AG10803 (cell line): ENCODE measurements around the gene SRBD1.

Experiments used
- DNase-seq: peaks from one replicate; pipeline ENCODE4 v3.0.0; 2010; ENCODE audit warnings: low read depth
- H3K4me3 ChIP-seq: 2 replicates; pipeline ENCODE4 v1.5.1; 2011; ENCODE audit warnings: mild to moderate bottlenecking, low read length, control low read depth
- CTCF ChIP-seq: conservative IDR thresholded peaks from 2 replicates; pipeline ENCODE4 v1.5.1; 2011; ENCODE audit warnings: mild to moderate bottlenecking, low read length, control low read depth, inconsistent platforms

Gene SRBD1

GRCh38 chr2:45498661-45499550 lies 112.2 kb downstream of the SRBD1 start:
- no peak overlapping the region for H3K4me3 ChIP-seq
- no peak for DNase-seq
- TF ChIP-seq CTCF = no peak

GRCh38 chr2:45497355-45497754 lies 113.7 kb downstream of the SRBD1 start:
- no peak for TF ChIP-seq CTCF
- peak; percentile 21 for DNase-seq
- H3K4me3 ChIP-seq = no peak overlapping the region

GRCh38 chr2:45496869-45497268 lies 114.2 kb downstream of the SRBD1 start:
- H3K4me3 ChIP-seq = no peak overlapping the region
- TF ChIP-seq CTCF = no peak
- DNase-seq = no peak

GRCh38 chr2:45494978-45495293 lies 116.1 kb downstream of the SRBD1 start:
- DNase-seq = no peak
- no peak for TF ChIP-seq CTCF
- no peak overlapping the region for H3K4me3 ChIP-seq

- peak; percentile 78 for DNase-seq
- TF ChIP-seq CTCF = peak; percentile 89
- no peak overlapping the region for H3K4me3 ChIP-seq
These were observed 116.6 kb downstream of the SRBD1 start for GRCh38 chr2:45494275-45494977.

- TF ChIP-seq CTCF = no peak
- no peak overlapping the region for H3K4me3 ChIP-seq
- DNase-seq = no peak
These were observed 126.1 kb downstream of the SRBD1 start for GRCh38 chr2:45484965-45485364.

GRCh38 chr2:45483997-45484396 lies 127.1 kb downstream of the SRBD1 start:
- TF ChIP-seq CTCF = peak; percentile 45; the same call in 1 of the 2 replicates
- DNase-seq = peak; percentile 47
- H3K4me3 ChIP-seq = no peak overlapping the region
